GM21529 (cell line): ENCODE data around the gene C2CD4C.
"Not testable (repeated sequence)": the region's sequence is repeated elsewhere in the genome, so short reads cannot be mapped to it uniquely, and the experiment has no call there.

ENCODE experiments used
- ATAC-seq: cut with Tn5 transposase; IDR thresholded peaks from one replicate; pipeline ENCODE4 v1.9.1; 2021; ENCODE audit not compliant: unreplicated experiment

C2CD4C gene

DNA sequence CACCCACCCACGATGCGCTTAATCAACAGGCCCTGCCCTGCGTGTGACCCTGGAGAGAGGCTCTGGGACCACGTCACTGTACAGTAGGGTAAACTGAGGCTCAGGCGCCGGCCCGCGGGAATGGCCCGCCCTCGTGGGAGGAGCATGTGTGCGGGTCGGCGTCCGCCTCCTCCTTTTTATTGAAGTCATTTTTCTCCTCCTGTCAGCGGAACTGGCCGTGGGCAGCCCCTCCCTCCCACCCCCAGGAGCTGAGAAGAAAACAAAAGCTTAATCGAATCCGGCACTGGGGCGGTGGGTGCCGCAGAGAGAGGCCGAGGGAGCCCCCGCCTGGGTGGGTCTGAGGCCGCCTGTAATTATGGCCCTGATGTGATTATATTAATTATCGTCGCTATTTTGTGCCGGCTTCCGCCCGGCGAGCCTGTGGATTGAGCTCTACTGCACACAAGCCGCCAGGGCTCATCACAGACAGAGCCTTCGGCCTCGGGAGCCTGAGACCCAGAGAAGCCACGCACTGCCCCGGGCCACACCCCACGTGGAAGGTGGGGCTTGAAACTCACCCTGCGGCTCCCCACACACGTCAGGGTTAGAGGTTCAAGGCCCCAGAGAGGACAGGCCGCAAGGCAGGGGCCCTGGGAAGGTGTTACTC, 7.0 kb downstream of the C2CD4C start:
- no peak for ATAC-seq

DNA sequence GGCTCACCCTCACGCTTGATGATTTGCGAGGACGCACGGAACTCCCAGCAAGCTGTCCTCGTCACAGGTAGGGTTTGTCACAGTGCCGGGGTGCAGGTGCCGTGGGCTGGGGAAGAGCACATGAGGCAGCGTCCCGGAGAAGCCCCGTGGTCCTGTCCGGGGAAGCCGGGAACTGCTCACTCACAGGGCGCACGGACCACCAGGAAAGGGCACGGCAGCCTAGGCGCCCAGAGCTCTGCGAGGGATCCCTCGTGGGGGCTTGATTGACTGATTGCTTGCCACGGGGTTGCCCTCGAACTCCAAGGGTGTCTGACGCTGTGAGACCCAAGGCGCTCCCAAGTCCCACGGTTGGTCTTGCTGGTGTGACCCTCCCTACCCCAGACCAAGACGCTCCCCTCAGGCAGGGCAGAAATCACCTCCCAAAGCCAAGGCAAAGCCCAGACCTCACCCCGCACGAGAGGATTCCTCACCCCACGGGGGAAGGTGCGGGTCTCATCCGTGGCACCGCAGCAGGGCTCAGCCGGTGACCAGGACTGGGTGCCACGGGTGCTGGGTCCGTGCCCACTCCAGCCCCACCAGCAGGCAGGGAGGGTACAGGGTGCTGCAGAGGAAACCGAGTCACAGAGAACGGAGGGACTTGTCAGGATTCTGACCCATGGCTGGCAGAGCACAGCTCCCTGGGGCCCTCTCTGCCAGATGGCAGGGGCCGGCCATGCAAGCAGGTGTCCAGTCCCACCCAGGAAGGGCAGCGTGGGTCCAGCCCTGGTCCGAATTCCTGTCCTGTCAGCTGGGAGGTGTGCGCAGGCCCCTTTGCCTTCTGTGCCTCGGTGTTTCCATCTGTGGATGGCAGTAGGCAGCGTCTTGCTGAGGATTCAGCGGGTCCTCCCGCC, 7.7 kb downstream of the C2CD4C start:
- no peak for ATAC-seq

DNA sequence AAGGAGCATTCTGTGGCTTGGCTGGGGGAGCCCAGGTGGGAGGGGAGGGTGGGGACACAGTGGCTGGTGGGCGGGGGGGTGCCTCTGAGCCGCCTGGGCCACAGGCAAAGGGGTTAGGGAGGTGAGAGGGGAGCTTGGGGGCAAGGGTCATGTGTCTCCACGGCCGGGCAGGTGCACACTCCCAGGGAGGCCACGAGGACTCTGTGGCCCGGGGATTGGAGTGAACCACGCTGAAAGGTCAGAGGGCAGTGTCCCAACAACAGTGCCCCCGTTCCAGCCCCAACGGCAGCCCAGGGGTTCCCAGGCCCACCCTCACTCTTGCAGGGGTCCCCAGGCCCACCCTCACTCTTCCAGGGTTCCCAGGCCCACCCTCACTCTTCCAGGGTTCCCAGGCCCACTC, 9.6 kb downstream of the C2CD4C start:
- no peak for ATAC-seq

DNA sequence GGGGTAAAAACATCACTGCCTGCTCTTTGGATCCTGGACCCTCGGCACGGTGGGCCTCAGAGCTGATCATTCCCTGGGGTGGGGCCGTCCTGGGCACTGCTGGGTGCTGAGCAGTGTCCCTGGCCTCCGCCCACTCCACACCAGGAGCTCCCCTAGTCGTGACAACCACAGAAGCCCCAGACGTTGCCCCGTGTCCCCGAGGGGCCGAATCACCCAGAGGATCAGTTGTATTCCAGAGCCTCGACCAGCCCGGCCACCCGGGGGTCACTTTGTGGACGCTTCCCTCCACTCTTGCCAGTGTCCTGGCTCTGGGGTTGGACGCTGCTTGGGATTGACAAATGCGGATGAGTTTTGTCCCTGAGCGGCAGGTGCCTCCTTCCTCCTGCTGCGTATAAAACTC, 10.2 kb downstream of the C2CD4C start:
- ATAC-seq, result no peak

DNA sequence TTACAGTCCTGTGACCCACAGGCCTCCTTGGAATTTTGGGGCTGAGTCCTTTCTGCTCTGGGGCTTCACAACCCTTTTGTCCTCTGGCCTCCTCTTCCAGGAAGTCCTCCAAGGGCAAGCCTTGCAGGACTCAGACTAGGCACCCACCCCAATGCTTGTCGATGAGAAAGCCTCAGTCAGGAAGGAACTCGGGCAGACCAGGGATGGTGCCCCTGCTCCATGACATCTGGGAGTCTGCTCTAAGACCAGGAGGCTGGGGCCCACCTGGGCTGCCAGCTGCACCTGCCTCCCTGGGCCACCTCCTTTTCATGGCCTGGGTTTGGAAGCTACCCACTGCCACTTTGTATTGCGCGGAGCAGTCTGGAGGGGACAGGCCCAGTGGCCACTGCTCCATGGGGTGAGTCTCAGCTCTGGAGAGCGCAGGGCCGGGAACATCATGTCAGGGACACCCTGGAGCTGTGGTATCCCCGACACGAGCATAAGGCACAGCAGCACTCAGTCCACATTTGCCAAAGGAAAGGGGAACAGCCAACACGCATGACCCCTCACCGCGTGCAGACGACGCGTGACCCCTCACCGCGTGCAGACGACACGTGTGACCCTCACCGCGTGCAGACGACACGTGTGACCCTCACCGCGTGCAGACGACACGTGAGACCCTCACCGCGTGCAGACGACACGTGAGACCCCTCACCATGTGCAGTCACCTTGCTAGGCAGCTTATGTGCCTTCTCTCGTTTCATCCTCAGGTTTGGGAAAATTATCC, 10.8 kb downstream of the C2CD4C start:
- no peak for ATAC-seq

DNA sequence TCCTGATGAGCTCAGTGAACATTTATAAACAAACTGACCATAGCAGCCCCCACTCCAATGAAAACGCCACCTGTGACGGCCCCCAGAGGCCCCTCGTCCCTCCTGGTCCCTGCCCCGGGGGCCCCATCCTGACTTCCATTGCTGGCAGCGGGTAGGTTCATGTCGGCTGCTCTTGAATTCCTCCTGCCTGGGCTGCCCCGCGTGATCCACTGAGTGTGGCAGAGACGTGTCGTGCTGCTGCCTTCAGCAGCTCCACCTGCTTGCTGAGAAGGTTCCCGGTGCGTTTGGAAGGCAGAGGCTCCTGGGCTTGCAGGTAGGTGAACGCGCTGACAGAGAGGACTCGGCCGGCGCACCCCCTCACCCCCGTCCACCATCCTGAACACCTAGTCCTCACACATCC, 11.6 kb downstream of the C2CD4C start:
- ATAC-seq, result no peak

DNA sequence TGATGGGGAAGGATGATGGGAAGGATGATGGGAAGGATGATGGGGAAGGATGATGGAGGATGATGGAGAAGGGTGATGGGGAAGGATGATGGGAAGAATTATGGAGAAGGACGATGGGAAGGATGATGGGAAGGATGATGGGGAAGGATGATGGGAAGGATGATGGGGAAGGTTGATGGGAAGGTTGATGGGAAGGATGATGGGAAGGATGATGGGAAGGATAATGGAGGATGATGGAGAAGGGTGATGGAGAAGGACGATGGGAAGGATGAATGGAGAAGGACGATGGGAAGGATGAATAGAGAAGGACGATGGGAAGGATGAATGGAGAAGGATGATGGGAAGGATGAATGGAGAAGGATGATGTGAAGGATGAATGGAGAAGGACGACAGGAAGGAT, 13.5 kb downstream of the C2CD4C start:
- ATAC-seq, result no peak

DNA sequence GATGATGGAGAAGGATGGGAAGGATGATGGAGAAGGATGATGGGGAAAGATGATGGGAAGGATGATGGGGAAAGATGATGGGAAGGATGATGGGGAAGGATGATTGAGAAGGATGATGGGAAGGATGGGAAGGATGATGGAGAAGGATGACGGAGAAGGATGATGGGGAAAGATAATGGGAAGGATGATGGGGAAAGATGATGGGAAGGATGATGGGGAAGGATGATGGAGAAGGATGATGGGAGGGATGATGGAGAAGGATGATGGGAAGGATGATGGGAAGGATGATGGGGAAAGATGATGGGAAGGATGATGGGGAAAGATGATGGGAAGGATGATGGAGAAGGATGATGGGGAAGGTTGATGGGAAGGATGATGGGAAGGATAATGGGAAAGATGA, 14.1 kb downstream of the C2CD4C start:
- ATAC-seq, result not testable (repeated sequence)

DNA sequence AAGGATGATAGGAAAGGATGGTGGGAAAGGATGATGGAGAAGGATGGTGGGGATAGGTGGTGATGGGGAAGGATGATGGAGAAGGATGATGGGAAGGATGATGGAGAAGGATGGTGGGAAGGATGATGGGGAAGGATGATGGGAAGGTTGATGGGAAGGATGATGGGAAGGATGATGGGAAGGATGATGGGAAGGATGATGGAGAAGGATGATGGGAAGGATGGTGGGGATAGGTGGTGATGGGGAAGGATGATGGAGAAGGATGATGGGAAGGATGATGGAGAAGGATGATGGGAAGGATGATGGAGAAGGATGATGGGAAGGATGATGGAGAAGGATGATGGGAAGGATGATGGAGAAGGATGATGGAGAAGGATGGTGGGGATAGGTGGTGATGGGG, 15.4 kb downstream of the C2CD4C start:
- ATAC-seq, result not testable (repeated sequence)

DNA sequence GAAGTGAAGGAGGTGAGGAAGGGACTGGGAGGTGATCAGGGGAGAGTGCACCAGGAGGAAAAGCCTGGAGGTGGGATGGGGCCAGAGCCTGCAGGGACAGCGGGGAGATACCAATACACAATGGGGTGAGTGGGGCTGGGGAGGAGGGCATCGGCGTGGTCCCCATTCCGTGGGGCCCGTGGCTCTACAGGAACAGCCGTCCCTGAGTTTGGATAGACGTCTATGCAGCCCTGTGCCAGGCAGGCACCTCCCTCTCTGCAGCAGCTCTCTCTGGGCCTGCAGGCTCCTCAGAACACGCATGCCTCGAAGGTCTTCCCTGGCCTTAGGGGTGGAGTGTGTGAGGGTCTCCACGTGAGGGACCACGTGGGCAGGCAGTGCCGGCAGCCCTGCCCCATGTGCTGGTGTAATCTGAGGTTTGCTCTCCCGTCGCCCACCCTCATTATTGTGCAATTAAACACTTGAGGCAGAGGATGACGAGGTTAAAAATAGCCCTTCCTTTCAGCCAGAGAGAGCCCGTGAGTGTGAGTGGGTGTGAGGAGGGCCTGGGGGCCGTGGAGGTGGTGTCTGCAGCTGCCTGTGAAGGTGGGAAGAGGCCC, 16.5 kb downstream of the C2CD4C start:
- no peak for ATAC-seq

DNA sequence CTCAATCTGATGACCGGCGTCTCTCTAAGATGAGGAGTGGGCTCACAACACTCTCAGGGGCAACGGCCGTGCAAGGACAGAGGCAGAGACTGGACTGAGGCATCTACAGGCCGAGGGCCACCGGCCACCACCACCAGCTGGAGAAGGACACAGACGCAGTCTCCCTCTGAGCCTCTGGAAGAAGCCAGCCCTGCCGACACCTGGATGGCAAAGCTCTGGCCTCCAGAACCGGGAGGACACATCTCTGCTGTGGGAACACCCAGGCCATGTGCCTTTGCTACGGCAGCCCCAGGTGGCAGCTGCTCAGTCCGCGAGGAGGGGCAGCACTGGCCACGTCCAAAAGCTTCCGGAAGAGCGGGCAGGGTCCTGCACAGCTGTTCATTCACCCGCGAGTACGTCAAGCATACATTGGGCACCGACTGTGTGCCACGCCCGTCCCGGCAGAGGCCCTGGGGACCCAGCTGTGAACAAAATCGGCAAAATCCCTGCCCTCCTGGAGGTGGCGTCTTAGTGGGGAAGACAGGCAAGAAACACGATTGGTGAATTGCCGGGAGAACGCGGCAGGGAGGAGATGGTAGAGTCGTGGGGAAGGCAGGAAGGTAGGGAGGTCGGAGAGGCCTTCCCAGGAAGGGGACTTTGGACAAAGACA, 17.1 kb downstream of the C2CD4C start:
- no peak for ATAC-seq

DNA sequence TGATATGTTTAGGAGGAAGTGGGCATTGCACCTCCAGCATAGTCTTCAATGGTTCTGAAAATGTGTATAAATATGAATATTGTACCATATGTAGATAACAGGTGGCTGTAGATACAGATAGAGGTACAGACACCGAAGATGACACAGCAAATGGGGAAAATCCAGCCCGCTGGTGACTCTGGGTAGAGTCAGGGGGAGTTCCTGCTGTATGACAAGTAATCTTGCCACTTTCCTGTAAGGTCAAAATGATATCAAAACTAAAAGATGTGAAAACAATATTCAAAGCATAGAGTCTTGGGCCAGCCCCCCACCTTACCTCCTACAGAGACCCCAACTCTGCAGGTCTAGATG, 17.8 kb downstream of the C2CD4C start:
- no peak for ATAC-seq

DNA sequence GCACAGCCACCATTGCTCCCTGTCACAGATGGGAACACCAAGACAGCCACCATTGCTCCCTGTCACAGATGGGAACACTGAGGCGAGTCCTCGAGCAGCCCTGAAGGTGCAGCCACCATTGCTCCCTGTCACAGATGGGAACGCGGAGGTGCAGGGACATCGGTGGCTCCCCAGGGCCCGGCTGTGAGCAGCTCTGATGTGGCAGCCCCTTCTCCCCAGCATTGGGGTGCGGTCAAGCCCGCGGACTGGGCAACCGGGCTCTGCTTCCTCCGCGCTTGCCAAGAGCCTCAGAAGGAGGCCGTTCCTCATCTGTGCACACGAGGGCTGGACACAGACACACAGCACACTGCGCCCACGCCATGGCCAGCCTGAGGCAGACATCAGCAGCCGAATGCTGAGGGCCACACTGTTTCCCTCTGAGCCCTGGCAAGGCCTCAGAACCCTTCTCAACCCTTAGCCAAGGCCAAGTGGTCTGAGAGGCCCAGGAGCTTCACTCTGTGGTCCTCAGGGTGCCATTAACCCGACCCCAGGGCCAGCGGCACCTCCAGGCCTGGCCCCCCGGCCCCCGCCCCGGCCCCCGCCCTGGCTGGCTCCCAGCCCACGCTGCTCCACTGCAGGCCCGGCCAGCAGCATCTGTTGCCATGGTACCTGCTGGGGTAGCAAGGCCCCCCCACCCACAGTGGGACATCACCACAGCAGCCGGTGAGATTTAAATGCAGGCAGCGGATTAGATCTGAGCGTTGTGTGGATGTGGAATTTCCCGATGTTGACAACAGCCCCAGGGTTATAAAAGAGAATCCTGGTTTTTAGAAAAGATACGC, 18.4 kb downstream of the C2CD4C start:
- no peak for ATAC-seq

DNA sequence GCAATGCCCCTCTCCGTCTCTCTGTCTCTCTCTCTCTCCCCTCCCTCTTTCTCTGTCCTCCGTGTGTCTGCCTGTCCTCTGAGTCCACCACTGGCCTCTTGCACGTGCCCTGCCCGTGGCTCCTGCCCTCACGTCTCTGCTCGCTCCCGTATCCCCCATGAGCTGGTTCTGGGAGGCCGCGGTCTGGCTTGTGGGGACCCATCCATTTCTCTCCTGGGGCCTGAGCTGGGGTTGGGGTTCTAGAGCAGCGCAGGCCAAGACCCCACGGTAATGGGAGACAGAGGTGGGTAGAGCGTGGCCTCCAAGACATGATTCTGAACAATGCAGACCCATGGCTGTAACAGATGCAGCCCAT, 19.0 kb downstream of the C2CD4C start:
- no peak for ATAC-seq

DNA sequence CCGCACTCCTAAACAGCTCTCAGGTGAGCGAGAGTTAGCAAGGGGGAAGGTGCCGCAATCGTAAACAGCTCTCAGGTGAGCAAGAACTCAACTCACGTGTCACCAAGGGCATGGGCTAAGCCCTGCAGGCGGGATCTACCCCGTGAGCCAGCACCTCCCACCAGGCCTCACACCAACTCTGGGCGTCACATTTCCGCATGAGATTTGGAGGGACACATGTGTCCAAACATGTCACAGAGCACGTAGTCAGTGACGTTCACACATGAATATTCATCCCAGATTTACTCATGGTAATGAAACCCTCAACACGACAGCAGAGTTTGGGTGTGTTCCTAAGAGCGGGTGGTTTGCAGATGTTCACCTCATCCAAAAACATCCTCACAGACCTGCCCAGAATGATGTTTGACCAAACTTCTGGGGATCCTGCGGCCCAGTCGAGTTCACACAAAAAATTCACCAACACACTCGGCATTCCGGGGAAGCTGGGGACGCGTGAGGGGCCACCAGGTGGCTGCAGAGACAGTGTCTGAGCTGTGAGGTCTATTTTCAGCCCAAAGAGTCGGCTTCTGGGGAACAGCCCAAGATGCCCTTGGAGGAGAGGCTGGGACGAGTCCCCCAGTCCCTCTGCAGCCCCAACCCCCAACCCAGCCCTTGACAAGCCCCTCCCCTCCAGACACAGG, 19.6 kb downstream of the C2CD4C start:
- no peak for ATAC-seq

DNA sequence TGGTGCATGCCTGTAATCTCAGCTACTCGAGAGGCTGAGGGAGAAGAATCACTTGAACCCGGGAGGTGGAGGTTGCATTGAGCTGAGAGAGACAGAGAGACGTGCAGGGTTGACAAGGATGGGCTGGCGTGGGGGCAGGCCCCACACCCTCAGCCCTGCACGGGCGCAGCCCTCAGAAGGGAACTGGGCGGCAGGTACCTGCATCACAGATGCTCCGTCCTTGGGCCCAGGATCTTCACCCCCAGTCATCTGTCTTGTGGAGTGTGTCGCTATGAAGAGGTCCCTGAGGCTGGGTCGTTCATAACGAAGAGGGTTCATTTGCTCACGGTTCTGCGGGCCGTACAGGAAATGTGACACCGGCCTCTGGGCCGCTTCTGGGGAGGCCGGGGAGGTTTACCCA, 20.3 kb downstream of the C2CD4C start:
- ATAC-seq, result no peak

DNA sequence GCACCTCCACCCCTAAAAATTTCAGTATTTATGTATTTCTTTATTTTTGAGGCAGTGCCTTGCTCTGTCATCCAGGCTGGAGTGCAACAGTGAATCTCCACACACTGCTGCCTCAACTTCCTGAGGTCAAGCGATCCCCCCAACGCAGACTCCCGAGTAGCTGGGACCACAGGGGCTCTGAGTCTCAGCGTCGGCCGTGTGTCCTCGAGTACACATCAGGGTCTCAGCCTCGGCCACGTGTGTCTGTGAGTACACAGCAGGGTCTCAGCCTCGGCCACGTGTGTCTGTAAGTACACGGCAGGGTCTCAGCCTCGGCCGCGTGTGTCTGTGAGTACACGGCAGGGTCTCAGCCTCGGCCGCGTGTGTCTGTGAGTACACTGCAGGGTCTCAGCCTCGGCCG, 21.2 kb downstream of the C2CD4C start:
- ATAC-seq, result no peak

DNA sequence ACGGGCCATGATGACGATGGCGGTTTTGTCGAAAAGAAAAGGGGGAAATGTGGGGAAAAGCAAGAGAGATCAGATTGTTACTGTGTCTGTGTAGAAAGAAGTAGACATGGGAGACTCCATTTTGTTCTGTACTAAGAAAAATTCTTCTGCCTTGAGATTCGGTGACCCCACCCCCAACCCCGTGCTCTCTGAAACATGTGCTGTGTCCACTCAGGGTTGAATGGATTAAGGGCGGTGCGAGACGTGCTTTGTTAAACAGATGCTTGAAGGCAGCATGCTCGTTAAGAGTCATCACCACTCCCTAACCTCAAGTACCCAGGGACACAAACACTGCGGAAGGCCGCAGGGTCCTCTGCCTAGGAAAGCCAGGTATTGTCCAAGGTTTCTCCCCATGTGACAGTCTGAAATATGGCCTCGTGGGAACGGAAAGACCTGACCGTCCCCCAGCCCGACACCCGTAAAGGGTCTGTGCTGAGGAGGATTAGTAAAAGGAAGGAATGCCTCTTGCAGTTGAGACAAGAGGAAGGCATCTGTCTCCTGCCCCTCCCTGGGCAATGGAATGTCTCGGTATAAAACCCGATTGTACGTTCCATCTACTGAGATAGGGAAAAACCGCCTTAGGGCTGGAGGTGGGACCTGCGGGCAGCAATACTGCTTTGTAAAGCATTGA, 22.2 kb downstream of the C2CD4C start:
- not testable (repeated sequence) for ATAC-seq

DNA sequence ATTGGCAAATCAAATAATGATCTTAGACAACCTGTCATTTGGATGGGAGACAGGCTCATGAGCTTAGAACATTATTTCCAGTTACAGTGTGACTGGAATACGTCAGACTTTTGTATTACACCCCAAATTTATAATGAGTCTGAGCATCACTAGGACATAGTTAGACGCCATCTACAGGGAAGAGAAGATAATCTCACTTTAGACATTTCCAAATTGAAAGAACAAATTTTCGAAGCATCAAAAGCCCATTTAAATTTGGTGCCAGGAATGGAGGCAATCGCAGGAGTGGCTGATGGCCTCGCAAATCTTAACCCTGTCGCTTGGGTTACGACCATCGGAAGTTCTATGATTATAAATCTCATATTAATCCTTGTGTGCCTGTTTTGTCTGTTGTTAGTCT, 22.8 kb downstream of the C2CD4C start:
- ATAC-seq, result not testable (repeated sequence)
